SK-N-SH treated with all-trans-retinoic acid at 6 μM for 48 hours (cell line): ENCODE results near the gene PSMB11.

Experiments
- ATAC-seq: fragments of 200-7000 bp; cut with Tn5 transposase; 3 replicates; pipeline ENCODE4 v1.9.1; 2020; ENCODE audit warnings: mild to moderate bottlenecking, moderate library complexity
- BACH2 ChIP-seq: fragments of 250-450 bp; sonication (Bioruptor Pico); IDR thresholded peaks from 2 replicates; pipeline ENCODE4 v1.9.0; 2021; ENCODE audit warnings: mild to moderate bottlenecking, borderline replicate concordance
- CSDC2 ChIP-seq: fragments of 250-450 bp; sonication (Bioruptor Pico); IDR thresholded peaks from 2 replicates; pipeline ENCODE4 v1.5.0; 2020; ENCODE audit warnings: mild to moderate bottlenecking, moderate library complexity
- CSRNP3 ChIP-seq: fragments of 250-450 bp; sonication (Bioruptor Pico); IDR thresholded peaks from 2 replicates; pipeline ENCODE4 v1.5.1; 2021; ENCODE audit warnings: mild to moderate bottlenecking, moderate library complexity
- ESRRG ChIP-seq: fragments of 250-450 bp; sonication (Bioruptor Pico); IDR thresholded peaks from 2 replicates; pipeline ENCODE4 v1.6.1; 2021; ENCODE audit warnings: mild to moderate bottlenecking
- GLIS3 ChIP-seq: fragments of 250-450 bp; sonication (Bioruptor Pico); IDR thresholded peaks from 2 replicates; pipeline ENCODE4 v1.5.0; 2020; ENCODE audit warnings: mild to moderate bottlenecking, moderate library complexity
- POU6F1 ChIP-seq: fragments of 250-450 bp; sonication (Bioruptor Pico); IDR thresholded peaks from 2 replicates; pipeline ENCODE4 v1.8.0; 2021; ENCODE audit warnings: low read depth, mild to moderate bottlenecking, moderate library complexity, borderline replicate concordance
- PPARA ChIP-seq: fragments of 250-450 bp; sonication (Bioruptor Pico); IDR thresholded peaks from 2 replicates; pipeline ENCODE4 v1.5.0; 2020; ENCODE audit warnings: mild to moderate bottlenecking, borderline replicate concordance
- RARB ChIP-seq: fragments of 250-450 bp; sonication (Bioruptor Pico); IDR thresholded peaks from 2 replicates; pipeline ENCODE4 v1.8.0; 2021; ENCODE audit warnings: mild to moderate bottlenecking, moderate library complexity
- SNAI2 ChIP-seq: fragments of 250-450 bp; sonication (Bioruptor Pico); IDR thresholded peaks from 2 replicates; pipeline ENCODE4 v1.5.0; 2020; ENCODE audit warnings: mild to moderate bottlenecking, moderate library complexity
- TCF4 ChIP-seq: fragments of 250-450 bp; sonication (Bioruptor Pico); IDR thresholded peaks from 2 replicates; pipeline ENCODE4 v1.8.0; 2021; ENCODE audit warnings: mild to moderate bottlenecking, moderate library complexity, borderline replicate concordance
- TOX ChIP-seq: fragments of 250-450 bp; sonication (Bioruptor Pico); IDR thresholded peaks from 2 replicates; pipeline ENCODE4 v1.8.0; 2021; ENCODE audit warnings: mild to moderate bottlenecking, moderate library complexity, borderline replicate concordance
- ZC3H10 ChIP-seq: fragments of 250-450 bp; sonication (Bioruptor Pico); IDR thresholded peaks from 2 replicates; pipeline ENCODE4 v1.5.1; 2021; ENCODE audit warnings: mild to moderate bottlenecking, moderate library complexity
- ZFP3 ChIP-seq: fragments of 250-450 bp; sonication (Bioruptor Pico); IDR thresholded peaks from 2 replicates; pipeline ENCODE4 v1.5.0; 2020; ENCODE audit warnings: mild to moderate bottlenecking, moderate library complexity
- ZFP30 ChIP-seq: fragments of 450-650 bp; formaldehyde crosslinking; IDR thresholded peaks from 2 replicates; pipeline ENCODE4 v1.5.0; 2022; ENCODE audit warnings: mild to moderate bottlenecking, moderate library complexity
- TF ChIP-seq, protein P1 (sequence below): fragments of 250-450 bp; sonication (Bioruptor Pico); IDR thresholded peaks from 2 replicates; pipeline ENCODE4 v1.5.0; 2020; ENCODE audit warnings: mild to moderate bottlenecking, moderate library complexity
- TF ChIP-seq, protein P2 (sequence below): fragments of 250-450 bp; sonication (Bioruptor Pico); IDR thresholded peaks from 2 replicates; pipeline ENCODE4 v1.5.1; 2020; ENCODE audit warnings: low read depth, mild to moderate bottlenecking, moderate library complexity

The PSMB11 gene

DNA sequence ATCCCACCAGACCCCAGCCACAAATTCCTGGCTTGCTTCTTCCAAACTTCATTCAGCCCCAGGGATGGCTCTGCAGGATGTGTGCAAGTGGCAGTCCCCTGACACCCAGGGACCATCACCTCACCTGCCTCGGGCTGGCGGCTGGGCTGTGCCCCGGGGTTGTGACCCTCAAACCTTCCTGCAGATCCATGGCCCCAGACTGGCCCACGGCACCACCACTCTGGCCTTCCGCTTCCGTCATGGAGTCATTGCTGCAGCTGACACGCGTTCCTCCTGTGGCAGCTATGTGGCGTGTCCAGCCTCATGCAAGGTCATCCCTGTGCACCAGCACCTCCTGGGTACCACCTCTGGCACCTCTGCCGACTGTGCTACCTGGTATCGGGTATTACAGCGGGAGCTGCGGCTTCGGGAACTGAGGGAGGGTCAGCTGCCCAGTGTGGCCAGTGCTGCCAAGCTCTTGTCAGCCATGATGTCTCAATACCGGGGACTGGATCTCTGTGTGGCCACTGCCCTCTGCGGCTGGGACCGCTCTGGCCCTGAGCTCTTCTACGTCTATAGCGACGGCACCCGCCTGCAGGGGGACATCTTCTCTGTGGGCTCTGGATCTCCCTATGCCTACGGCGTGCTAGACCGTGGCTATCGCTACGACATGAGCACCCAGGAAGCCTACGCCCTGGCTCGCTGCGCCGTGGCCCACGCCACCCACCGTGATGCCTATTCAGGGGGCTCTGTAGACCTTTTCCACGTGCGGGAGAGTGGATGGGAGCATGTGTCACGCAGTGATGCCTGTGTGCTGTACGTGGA lies at the start of gene PSMB11:
TSS of gene PSMB11 (plus strand) at position 51 of the 804 bp plus-strand sequence. CDS start at position 65, 14 bp downstream.
- TF ChIP-seq, protein P1, sequence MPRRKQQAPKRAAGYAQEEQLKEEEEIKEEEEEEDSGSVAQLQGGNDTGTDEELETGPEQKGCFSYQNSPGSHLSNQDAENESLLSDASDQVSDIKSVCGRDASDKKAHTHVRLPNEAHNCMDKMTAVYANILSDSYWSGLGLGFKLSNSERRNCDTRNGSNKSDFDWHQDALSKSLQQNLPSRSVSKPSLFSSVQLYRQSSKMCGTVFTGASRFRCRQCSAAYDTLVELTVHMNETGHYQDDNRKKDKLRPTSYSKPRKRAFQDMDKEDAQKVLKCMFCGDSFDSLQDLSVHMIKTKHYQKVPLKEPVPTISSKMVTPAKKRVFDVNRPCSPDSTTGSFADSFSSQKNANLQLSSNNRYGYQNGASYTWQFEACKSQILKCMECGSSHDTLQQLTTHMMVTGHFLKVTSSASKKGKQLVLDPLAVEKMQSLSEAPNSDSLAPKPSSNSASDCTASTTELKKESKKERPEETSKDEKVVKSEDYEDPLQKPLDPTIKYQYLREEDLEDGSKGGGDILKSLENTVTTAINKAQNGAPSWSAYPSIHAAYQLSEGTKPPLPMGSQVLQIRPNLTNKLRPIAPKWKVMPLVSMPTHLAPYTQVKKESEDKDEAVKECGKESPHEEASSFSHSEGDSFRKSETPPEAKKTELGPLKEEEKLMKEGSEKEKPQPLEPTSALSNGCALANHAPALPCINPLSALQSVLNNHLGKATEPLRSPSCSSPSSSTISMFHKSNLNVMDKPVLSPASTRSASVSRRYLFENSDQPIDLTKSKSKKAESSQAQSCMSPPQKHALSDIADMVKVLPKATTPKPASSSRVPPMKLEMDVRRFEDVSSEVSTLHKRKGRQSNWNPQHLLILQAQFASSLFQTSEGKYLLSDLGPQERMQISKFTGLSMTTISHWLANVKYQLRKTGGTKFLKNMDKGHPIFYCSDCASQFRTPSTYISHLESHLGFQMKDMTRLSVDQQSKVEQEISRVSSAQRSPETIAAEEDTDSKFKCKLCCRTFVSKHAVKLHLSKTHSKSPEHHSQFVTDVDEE (CRISPR knock-in tag): no peak
- TF ChIP-seq ZFP3 (CRISPR knock-in tag): no peak
- ATAC-seq: no peak

DNA sequence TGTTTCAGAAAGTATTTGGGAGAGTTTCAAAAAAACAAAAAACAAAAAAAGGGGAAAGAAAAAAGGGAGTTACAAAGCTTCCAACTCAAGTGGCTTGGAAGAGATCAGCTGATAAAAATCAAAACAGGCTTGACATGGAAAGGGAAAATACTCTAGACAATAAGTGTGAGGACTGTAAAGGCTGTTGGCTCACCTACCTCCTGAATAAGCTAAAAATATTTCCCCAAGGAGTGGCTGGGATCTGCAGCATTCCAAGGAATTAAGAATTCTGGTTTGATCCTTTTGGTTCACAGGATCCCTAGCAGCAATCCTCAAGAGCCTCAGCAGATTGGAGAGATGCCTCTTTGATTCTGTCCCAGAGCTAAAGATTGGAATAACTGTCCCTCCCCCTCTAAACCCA lies 48.5 kb upstream of the PSMB11 start:
- no peak for ATAC-seq
- no peak for TF ChIP-seq CSRNP3 (CRISPR knock-in tag)
- TF ChIP-seq PPARA (CRISPR knock-in tag): no peak
- TF ChIP-seq CSDC2 (CRISPR knock-in tag): no peak
- no peak for TF ChIP-seq ESRRG (CRISPR knock-in tag)
- no peak for TF ChIP-seq GLIS3 (CRISPR knock-in tag)
- no peak for TF ChIP-seq RARB
- TF ChIP-seq ZC3H10 (CRISPR knock-in tag): no peak
- no peak for TF ChIP-seq TCF4
- no peak for TF ChIP-seq TOX
- no peak for TF ChIP-seq BACH2 (CRISPR knock-in tag)
- TF ChIP-seq ZFP3 (CRISPR knock-in tag): no peak
- TF ChIP-seq SNAI2 (CRISPR knock-in tag): no peak

DNA sequence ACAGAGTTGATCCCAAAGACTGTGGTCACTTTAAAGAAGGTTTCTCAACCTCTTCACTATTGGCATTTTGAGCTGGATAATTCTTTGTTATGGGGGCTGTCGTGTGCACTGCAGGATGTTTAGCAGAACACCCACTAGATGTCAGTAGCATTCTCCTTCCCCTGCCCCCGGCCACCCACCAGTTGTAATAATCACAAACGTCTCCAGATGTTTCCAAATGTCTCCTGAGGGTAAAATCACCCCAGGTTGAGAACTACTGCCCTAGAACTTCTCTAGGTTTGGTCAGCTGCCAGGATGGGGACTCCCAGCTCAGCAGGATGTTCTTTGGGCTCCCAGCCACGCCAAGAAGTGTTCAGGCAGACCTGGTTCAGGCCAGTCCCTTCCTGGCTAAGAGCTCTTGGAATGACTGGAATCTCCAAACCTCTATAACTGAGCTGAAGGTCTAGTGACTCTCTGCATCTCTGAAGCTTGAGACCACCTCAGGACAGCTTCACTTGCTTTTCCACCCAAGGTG lies 47.2 kb upstream of the PSMB11 start:
- ATAC-seq: peak; percentile 91
- no peak for TF ChIP-seq PPARA (CRISPR knock-in tag)
- no peak for TF ChIP-seq RARB
- no peak for TF ChIP-seq CSDC2 (CRISPR knock-in tag)
- no peak for TF ChIP-seq CSRNP3 (CRISPR knock-in tag)

- TF ChIP-seq ZC3H10 (CRISPR knock-in tag) (no peak), ZFP30 (CRISPR knock-in tag) (no peak)
- ATAC-seq: no peak
Measured at GRCh38 chr14:22995889-22996625, 46.0 kb upstream of the PSMB11 start.

- ATAC-seq: peak; percentile 23
- TF ChIP-seq TCF4: no peak
- TF ChIP-seq ZC3H10 (CRISPR knock-in tag): no peak
Measured at GRCh38 chr14:22996768-22997654, 45.0 kb upstream of the PSMB11 start.

DNA sequence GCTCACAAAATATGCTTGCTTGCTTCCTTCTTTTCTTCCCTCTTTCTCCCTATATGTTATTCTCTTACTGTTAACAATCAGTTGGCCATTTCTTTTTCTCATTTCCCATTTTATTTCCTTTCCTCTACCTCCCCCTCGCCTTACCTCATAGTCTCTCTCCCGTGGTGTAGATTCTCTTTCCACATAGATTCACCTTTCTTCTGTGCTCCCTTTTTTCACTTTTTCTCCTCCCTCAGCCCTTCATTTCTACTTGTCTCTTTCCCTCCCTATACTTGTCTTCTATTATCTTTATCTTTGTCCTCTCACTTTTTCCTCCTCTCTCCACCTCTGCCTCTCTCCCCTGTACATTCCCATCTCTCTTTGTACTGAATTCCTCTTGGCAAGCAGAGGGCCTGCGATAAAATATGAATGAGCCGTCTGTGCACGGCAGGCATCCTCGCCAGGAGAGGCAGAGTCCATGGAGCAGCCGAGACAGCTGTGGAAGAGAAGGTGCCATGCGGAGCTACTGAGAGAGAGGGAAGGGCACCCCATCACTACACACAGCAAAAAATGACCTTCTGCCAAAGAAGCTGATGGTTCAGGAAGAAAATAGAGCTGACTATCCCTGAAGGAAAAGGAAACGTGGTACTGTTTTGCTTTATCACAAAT lies 44.2 kb upstream of the PSMB11 start:
- no peak for ATAC-seq
- no peak for TF ChIP-seq TCF4
- TF ChIP-seq, protein P1 (CRISPR knock-in tag): no peak
- TF ChIP-seq POU6F1 (CRISPR knock-in tag): no peak
- TF ChIP-seq, protein P2, sequence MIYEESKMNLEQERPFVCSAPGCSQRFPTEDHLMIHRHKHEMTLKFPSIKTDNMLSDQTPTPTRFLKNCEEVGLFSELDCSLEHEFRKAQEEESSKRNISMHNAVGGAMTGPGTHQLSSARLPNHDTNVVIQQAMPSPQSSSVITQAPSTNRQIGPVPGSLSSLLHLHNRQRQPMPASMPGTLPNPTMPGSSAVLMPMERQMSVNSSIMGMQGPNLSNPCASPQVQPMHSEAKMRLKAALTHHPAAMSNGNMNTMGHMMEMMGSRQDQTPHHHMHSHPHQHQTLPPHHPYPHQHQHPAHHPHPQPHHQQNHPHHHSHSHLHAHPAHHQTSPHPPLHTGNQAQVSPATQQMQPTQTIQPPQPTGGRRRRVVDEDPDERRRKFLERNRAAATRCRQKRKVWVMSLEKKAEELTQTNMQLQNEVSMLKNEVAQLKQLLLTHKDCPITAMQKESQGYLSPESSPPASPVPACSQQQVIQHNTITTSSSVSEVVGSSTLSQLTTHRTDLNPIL (CRISPR knock-in tag): no peak
